Occipital lobe (tissue), 2 donors: ENCODE results near the gene RPL31. TPM values are rescaled to one million over a fixed set of nuclear protein-coding genes. Genes with fewer than 3 reads are reported as not detected.
A peak's percentile ranks its signal among the peaks of the same experiment; 100 is the strongest.

ENCODE experiments used
- DNase-seq: peaks from one replicate; lab custom pipeline; 2025; lab: John Stamatoyannopoulos, UW
- total RNA-seq: library from RNA; depleted of rRNA; stranded (reverse); fragments of >200 nt; gene quantifications from one replicate; pipeline ENCODE4 v1.2.3, GENCODE V29; 2014

RPL31 gene
- total RNA-seq, 1 donor from 2014 or later = 876 TPM

DNA sequence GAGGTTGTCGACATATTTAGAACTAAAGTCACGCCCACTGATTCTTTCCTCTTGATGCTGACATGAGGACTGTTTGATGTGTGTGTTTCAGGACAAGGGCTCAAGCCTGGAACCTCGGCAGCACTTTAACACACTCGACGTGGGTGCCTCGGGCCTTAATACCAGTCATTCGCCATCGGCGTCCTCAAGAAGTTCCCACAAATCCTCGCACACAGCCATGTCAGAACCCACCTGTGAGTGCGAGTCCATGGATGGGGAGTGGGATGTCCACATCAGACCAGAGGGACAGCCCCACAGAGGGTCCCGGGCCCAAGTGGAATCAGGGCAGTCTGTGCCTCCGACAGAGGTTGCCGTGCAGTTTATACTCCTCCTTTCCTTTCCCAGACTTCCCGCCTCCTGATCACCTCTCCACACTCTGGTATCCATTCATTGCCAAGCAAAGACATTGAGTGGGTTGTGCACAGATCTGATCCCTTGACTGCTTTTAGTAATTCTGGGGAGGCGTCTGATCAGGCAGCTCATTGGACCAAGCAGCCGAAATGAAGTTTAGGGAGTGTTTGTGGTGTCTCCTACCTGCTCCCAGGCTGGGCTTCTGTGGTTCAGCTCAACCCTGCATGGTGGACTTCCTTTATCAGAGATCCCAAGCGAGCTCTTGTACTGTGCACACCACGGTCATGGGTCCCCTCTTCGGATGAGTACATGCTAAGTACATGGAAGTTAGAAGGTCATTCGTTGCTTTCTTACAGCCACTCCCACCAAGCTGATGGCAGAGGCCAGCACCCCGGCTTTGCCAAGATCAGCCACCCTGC, 27.2 kb upstream of the RPL31 start:
- no peak for DNase-seq

GRCh38 chr2:100975521-100975785, 26.6 kb upstream of the RPL31 start:
- DNase-seq = no peak

DNA sequence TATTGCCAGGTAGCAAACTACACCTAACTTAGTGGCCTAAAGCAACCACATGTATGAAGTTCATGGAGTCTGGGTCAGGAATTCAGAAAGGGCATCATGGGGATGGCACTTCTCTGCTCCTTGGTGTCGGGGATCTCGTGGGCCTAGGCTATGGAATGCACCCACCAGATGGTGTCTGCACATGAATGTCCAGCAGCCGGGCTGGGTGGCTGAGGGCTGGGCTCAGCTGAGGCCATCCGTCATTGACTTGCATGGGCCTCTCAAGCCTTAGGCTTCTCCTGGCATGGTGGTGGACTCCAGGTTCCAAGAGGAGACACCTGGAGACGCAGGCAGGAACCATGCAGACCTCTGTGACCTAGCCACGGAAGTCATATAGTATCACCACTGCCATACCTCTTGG, 26.0 kb upstream of the RPL31 start:
- DNase-seq = no peak

GRCh38 chr2:100976645-100977391, 25.3 kb upstream of the RPL31 start:
- no peak for DNase-seq

DNA sequence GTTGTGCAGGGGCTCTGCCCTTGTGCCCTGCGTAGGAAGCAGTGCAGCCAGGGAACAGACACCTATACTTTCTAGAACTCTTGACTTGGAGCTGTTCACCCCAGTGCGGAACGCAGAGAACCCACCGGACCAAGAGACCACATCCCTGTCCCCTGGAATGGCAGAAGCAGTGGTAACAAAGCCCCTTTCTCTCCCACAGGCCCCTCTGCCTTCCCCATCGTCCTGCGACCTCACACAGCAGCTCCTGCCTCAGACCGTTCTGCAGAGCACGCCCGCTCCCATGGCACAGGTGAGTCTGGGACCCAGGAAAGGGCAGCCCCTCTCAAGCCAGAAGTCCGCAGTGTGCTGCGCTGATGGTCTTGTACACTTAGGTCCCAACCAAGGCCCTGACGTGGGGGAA, 24.6 kb upstream of the RPL31 start:
- DNase-seq = no peak

DNA sequence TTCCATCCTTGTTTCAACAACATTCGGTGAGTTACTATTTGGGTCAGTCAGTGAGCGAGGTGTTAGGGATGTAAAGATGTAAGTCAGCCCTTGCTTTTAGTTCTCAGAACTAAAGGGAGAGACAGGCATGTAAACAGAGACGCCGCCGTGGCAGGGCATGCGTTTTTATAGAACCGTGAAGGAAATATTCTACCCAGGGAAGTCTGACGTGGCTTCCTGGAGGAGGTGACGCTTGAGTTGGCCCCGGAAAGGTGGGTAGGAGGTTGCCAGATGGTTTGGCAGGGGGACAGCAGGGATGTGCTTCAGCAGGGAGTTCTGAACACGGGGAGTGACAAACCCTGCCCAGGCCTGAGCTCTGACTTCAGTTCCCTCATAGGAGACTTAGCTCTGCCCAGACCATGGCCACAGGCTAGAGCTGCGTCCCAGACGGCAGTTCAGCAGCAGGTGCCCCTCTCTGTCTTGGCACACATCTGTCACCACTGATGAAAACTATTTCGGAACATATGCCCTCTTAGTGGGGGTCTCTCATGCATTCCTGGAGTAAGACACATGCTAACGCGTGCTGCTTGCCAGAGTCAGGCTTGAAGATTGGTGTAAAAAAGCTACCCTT, 23.4 kb upstream of the RPL31 start:
- DNase-seq = peak; percentile 34

- no peak for DNase-seq
These were observed 22.0 kb upstream of the RPL31 start for GRCh38 chr2:100980046-100980445.

- DNase-seq = no peak
These were observed 21.1 kb upstream of the RPL31 start for GRCh38 chr2:100981011-100981410.

GRCh38 chr2:100982431-100982861, 19.6 kb upstream of the RPL31 start:
- DNase-seq = no peak

GRCh38 chr2:100983201-100983600, 18.9 kb upstream of the RPL31 start:
- DNase-seq = no peak

DNA sequence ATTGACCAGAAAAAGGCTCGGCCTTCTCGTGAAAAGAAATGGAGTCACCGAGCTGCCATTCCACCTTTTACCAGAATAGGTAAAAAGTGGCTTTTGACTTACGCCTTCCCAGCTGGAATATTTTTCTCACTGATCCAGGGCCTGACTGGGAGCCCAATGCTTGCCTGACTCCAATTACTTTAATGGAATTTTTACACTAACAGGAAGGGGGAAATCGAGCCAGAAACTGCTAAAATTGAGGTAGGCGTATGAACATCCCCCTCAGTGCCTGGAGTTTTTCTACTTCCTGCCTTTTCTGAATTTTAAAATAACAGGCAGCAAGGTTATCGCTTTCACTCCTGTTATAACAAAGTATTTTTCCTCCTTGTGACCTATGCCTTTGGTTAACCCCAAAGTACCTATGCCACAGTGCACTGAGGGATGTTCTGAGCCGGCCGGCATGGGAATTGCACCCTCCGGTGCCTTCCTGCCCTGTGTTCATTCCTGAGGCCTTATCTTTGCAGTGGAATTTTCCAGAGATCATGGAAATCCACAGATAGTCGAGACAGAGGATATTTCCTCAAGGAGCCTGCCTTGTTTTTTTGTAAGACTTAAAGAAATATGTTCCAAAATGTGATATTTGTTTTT, 18.3 kb upstream of the RPL31 start:
- no peak for DNase-seq

DNA sequence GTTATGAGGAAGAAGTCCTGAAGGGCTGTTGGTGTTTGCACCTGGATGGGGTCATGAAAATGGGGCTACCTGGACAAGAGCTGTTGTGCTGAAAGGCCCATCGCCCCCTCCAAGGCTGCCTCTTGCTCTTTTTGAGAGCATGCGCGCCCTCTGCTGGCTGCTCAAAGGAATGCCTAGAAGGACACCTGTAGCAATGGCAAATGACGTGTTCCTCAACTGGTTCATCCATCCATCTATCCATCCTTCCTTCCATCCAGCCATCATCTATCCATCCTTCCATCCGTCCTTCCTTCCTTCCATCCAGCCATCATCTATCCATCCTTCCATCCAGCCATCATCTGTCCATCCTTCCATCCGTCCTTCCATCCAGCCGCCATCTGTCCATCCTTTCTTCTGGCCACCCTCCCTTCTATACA, 17.2 kb upstream of the RPL31 start:
- DNase-seq = no peak

DNA sequence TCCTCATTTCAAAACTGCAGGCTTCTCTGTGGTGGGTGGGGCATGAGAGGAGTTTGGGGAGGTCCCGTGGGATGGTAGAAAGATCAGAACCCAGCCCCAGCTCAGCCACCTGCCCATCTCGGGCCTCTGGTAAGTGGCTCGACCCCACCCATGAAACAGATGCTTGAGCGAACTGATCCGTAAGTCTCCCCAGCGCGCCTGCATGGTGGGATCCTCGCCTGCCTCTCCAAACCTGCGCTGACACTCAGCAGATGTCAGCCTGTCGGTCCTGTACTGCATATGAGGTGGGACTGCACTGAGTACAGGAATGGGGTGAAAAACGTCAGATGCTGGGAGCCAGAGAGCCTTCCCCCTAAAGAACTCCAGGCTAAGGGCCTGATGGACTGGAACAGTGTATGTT, 15.9 kb upstream of the RPL31 start:
- no peak for DNase-seq

DNA sequence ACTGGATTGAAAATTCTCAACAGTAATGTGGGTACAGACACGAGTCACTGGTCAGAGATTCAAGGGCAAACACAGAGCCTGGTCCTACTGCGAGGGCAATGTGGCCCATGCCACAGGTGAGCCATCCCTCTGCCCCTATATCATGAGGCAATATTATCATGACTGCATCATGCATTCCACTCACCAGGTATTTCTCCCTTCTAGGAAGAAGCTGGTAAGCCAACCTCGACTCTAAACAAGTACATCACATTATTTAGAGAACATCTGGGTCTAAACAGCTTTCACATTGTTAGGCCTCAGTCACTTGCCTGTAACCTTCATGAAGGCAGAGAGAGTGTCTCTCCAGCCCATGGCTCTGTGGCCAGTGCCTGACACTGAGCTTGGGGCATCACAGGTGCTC, 14.6 kb upstream of the RPL31 start:
- no peak for DNase-seq

DNA sequence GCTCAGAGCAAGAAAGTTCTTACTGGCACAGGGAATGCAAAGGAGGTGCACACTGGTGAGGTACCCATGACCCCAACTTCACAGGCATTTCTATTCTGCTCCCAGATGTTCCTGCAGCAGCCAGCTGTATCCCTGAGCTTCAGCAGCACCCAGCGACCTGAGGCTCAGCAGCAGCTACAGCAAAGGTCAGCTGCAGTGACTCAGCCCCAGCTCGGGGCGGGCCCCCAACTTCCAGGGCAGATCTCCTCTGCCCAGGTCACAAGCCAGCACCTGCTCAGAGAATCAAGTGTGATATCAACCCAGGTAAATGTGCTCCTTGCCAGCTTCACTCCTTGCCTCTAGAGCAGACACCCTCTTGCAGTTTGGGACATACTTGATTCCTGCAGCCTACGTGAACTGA, 14.1 kb upstream of the RPL31 start:
- no peak for DNase-seq

- no peak for DNase-seq
These were observed 13.3 kb upstream of the RPL31 start for GRCh38 chr2:100988630-100989417.

DNA sequence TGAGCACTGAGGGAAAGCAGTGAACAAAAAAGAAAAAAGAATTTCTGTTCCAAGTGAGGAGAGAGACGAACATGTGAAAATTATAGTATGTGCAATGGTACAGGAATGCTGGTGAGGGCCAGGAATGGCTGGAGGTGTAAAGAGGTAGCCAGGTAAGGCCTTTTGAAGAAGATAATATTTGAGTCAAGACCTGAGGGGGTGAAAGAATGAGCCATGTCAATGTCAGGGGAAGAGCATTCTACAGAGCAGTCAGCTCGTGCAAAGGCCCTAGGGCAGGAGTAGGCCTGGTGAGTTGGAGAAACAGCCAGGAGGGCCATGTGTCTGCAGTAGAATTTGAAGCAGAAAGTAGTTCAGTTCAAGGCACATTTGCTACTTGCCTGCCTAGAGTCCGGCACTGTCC, 12.4 kb upstream of the RPL31 start:
- no peak for DNase-seq

DNA sequence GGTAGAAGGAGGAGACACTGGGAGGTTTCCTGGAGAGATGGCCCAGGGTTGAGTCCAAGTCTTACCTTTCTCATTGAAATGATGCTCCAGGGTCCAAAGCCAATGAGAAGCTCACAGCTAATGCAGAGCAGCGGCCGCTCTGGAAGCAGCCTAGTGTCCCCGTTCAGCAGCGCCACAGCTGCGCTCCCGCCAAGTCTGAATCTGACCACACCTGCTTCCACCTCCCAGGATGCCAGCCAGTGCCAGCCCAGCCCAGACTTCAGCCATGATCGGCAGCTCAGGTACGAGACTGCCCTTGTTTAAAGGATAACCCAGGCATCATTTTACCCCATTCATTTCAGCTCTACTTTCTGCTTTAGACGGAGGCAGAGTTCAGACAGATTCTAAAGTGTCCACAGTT, 11.9 kb upstream of the RPL31 start:
- no peak for DNase-seq

- DNase-seq = no peak
These were observed 11.3 kb upstream of the RPL31 start for GRCh38 chr2:100990650-100991403.

DNA sequence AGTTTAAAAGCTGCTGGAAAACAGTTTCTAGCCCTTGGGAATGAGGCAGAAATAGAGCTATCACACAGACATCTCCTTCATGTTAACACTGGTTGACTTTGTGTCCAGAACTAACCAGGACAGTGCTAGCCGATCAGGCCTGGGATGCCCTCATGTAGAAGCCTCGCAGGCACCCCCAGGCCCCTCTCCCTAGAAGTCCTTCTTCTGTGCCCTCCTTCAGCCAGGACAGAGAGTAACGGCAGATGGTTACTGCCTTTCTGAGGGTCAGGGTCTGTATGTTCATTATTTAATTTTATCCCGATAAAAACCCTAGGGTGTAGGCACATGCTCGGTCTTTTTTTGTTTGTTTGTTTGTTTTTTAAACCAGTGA, 10.7 kb upstream of the RPL31 start:
- no peak for DNase-seq

GRCh38 chr2:100992262-100992661, 9.8 kb upstream of the RPL31 start:
- no peak for DNase-seq
